CD4-positive, alpha-beta T cell (primary cell): ENCODE measurements around the gene STC2. TPM values are rescaled to one million over a fixed set of nuclear protein-coding genes. Genes with fewer than 3 reads are reported as not detected.

Source experiments
- ATAC-seq: fragments of 200-7000 bp; cut with Tn5 transposase; one replicate; pipeline ENCODE4 v1.10.0; 2022; ENCODE audit warnings: mild to moderate bottlenecking; ENCODE audit not compliant: poor library complexity
- CTCF ChIA-PET: fragments of 350-600 bp; sonication (Branson Sonifier 250); formaldehyde crosslinking; loops from one replicate; lab custom pipeline; 2021; ENCODE audit warnings: antibody characterized with exemption, inconsistent platforms; lab: Charles Lee
- POLR2A ChIA-PET: fragments of 350-600 bp; sonication (Branson Sonifier 250); formaldehyde crosslinking; loops from one replicate; lab custom pipeline; 2021; ENCODE audit warnings: antibody characterized with exemption, inconsistent platforms; lab: Charles Lee
- DNase-seq, 14 experiments: peaks; one replicate each; pipeline ENCODE4 v3.0.0-alpha.2; 2013 to 2020; ENCODE audit warnings: mixed read lengths in 2 of 14
- H3K27ac ChIP-seq, 2 donors: one replicate each; pipeline versions ENCODE4 v1.5.1 to v1.7.0; 2013; ENCODE audit warnings: low read length in 2 of 2, low read depth in 1 of 2, mild to moderate bottlenecking in 1 of 2
- H3K27me3 ChIP-seq, 2 experiments: 1 replicate in 1 of 2; 2 replicates in 1 of 2; pipeline versions ENCODE4 v1.6.1 to v1.7.0; 2013; ENCODE audit warnings: low read length in 2 of 2, control low read depth in 1 of 2, mild to moderate bottlenecking in 1 of 2, moderate library complexity in 1 of 2; ENCODE audit not compliant: insufficient read depth in 2 of 2, control insufficient read depth in 1 of 2
- H3K36me3 ChIP-seq: one replicate; pipeline ENCODE4 v1.6.1; 2013; ENCODE audit warnings: low read length, control low read depth; ENCODE audit not compliant: insufficient read depth
- H3K4me1 ChIP-seq: one replicate; pipeline ENCODE4 v1.6.1; 2013; ENCODE audit warnings: low read length, control low read depth; ENCODE audit not compliant: insufficient read depth
- H3K4me3 ChIP-seq: one replicate; pipeline ENCODE4 v1.5.1; 2013; ENCODE audit warnings: mild to moderate bottlenecking, low read length, moderate library complexity
- H3K9me3 ChIP-seq, 2 experiments: 1 replicate in 1 of 2; 2 replicates in 1 of 2; pipeline versions ENCODE4 v1.6.1 to v1.7.0; 2013; ENCODE audit warnings: low read length in 2 of 2, mild to moderate bottlenecking in 2 of 2, control low read depth in 1 of 2, moderate library complexity in 1 of 2; ENCODE audit not compliant: control insufficient read depth in 1 of 2, insufficient read depth in 1 of 2
- H3K27ac Mint-ChIP-seq: one replicate; pipeline ENCODE4 v1.8.0; 2020; ENCODE audit warnings: mixed read lengths
- H3K27me3 Mint-ChIP-seq: one replicate; pipeline ENCODE4 v1.8.0; 2021; ENCODE audit warnings: mixed read lengths
- H3K36me3 Mint-ChIP-seq: one replicate; pipeline ENCODE4 v1.8.0; 2021; ENCODE audit warnings: low read depth, mixed read lengths
- H3K4me1 Mint-ChIP-seq: one replicate; pipeline ENCODE4 v1.8.0; 2021; ENCODE audit warnings: low read depth, mixed read lengths
- H3K4me3 Mint-ChIP-seq: one replicate; pipeline ENCODE4 v1.8.0; 2020; ENCODE audit warnings: mild to moderate bottlenecking, mixed read lengths
- H3K9me3 Mint-ChIP-seq: one replicate; pipeline ENCODE4 v1.8.0; 2020; ENCODE audit warnings: mixed read lengths
- CTCF ChIP-seq: fragments of 200-600 bp; IDR thresholded peaks from one replicate; pipeline ENCODE4 v1.8.0; 2022; ENCODE audit warnings: antibody characterized with exemption, mild to moderate bottlenecking
- intact Hi-C, 2 experiments: fragments of 100-400 bp; cut with DNase I in 1 of 2; cut with micrococcal nuclease in 1 of 2; formaldehyde crosslinking; loops; one replicate each; pipeline versions ENCODE4 v1.15.1 to v1.9.0; 2023 to 2025; cut with DNase I, micrococcal nuclease
- total RNA-seq, 174 experiments: library from RNA in 2 of 174; stranded (reverse) in 2 of 174; gene quantifications; one replicate each; pipeline ENCODE4 v1.2.3 and lab custom pipeline; 2021 to 2026

The STC2 gene
- total RNA-seq, 2 experiments from 2014 or later, result not detected

- Mint-ChIP-seq H3K27ac (no peak overlapping the region), H3K4me1 (no peaks in the 10 kb centered on the region), H3K4me3 (no peak overlapping the region), H3K9me3 (no peaks in the 10 kb centered on the region), H3K36me3 (no peaks in the 10 kb centered on the region), H3K27me3 (peaks cover 28% of the 10 kb centered on the region)
- POLR2A ChIA-PET, result no interaction called here
- DNase-seq, result no peak
- no peak overlapping the region for H3K4me3 ChIP-seq
- H3K4me1 ChIP-seq, result no peaks in the 10 kb centered on the region
- H3K9me3 ChIP-seq, result no peaks in the 10 kb centered on the region
- H3K27ac ChIP-seq, result no peak overlapping the region
- H3K36me3 ChIP-seq, result no peaks in the 10 kb centered on the region
- ATAC-seq, result no peak
- no peaks in the 10 kb centered on the region for H3K27me3 ChIP-seq
- intact Hi-C loops, result no loop called here
- no peak for TF ChIP-seq CTCF
- CTCF ChIA-PET, result no interaction called here
These were observed 14.9 kb upstream of the STC2 start for GRCh38 chr5:173342813-173343755.

GRCh38 chr5:173341961-173342430 is 13.8 kb upstream of the STC2 start:
- H3K9me3 Mint-ChIP-seq, result no peaks in the 10 kb centered on the region
- no peak overlapping the region for H3K27ac Mint-ChIP-seq
- intact Hi-C loops, result no loop called here
- no peaks in the 10 kb centered on the region for H3K27me3 ChIP-seq
- no peak for TF ChIP-seq CTCF
- no peaks in the 10 kb centered on the region for H3K4me1 Mint-ChIP-seq
- no peak overlapping the region for H3K4me3 ChIP-seq
- peaks cover 37% of the 10 kb centered on the region for H3K27me3 Mint-ChIP-seq
- no peaks in the 10 kb centered on the region for H3K9me3 ChIP-seq
- no peaks in the 10 kb centered on the region for H3K4me1 ChIP-seq
- no peak for ATAC-seq
- CTCF ChIA-PET, result no interaction called here
- H3K36me3 Mint-ChIP-seq, result no peaks in the 10 kb centered on the region
- no peaks in the 10 kb centered on the region for H3K36me3 ChIP-seq
- H3K4me3 Mint-ChIP-seq, result no peak overlapping the region
- no peak overlapping the region for H3K27ac ChIP-seq
- POLR2A ChIA-PET, result no interaction called here
- no peak for DNase-seq

GRCh38 chr5:173340984-173341383 is 12.8 kb upstream of the STC2 start:
- peaks cover 43% of the 10 kb centered on the region for H3K27me3 Mint-ChIP-seq
- ChIA-PET CTCF (no interaction called here), POLR2A (no interaction called here)

More at GRCh38 chr5:173340984-173341383, 12.8 kb upstream of the STC2 start:
- no peaks in the 10 kb centered on the region for H3K9me3 Mint-ChIP-seq
- intact Hi-C loops, result no loop called here
- no peak for DNase-seq
- Histone ChIP-seq H3K4me1 (no peaks in the 10 kb centered on the region), H3K9me3 (no peaks in the 10 kb centered on the region), H3K4me3 (no peak overlapping the region), H3K27ac (no peak overlapping the region), H3K36me3 (no peaks in the 10 kb centered on the region), H3K27me3 (no peaks in the 10 kb centered on the region)
- no peak overlapping the region for H3K27ac Mint-ChIP-seq
- no peak for ATAC-seq
- no peak for TF ChIP-seq CTCF
- no peak overlapping the region for H3K4me3 Mint-ChIP-seq
- H3K4me1 Mint-ChIP-seq, result no peaks in the 10 kb centered on the region
- no peaks in the 10 kb centered on the region for H3K36me3 Mint-ChIP-seq
